Measurements from ENCODE around the gene TRIM4.

DNA sequence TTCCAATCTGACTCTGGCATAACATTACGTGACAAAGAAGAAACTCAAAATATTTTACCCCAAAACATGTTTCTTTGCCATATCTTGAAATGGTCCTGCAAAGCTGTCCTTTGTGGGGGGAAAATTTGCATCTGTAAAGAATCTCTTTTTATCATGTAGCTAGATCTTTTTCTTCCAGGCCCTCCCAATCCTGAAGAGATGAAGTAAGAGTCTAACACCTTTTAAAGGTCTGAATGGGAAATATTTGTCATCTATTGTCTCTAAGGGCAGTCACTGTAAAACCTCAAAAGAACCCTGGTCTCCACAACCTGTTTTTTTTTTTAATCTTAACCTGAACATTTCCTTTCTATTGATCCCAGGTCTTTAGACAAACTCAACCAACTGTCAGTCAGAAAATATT lies 51.1 kb downstream of the TRIM4 start:
- TF ChIP-seq POLR2A (IDR thresholded peaks at IDR 0.05) = no peak
- TF ChIP-seq POLR2AphosphoS5 (IDR thresholded peaks at IDR 0.05) = no peak
- TF ChIP-seq, protein P1, sequence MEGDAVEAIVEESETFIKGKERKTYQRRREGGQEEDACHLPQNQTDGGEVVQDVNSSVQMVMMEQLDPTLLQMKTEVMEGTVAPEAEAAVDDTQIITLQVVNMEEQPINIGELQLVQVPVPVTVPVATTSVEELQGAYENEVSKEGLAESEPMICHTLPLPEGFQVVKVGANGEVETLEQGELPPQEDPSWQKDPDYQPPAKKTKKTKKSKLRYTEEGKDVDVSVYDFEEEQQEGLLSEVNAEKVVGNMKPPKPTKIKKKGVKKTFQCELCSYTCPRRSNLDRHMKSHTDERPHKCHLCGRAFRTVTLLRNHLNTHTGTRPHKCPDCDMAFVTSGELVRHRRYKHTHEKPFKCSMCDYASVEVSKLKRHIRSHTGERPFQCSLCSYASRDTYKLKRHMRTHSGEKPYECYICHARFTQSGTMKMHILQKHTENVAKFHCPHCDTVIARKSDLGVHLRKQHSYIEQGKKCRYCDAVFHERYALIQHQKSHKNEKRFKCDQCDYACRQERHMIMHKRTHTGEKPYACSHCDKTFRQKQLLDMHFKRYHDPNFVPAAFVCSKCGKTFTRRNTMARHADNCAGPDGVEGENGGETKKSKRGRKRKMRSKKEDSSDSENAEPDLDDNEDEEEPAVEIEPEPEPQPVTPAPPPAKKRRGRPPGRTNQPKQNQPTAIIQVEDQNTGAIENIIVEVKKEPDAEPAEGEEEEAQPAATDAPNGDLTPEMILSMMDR (IDR thresholded peaks at IDR 0.05) = no peak

Measured in prostate gland (tissue), 2 donors.